22Rv1 (cell line): ENCODE results near the gene GPBAR1.

Source experiments
- CTCF ChIP-seq: fragments of 450-650 bp; IDR thresholded peaks from 2 replicates; pipeline ENCODE4 v1.5.1; 2017; ENCODE audit warnings: mild to moderate bottlenecking
- ZFX ChIP-seq: fragments of 450-650 bp; IDR thresholded peaks from 2 replicates; pipeline ENCODE4 v1.6.1; 2017; ENCODE audit warnings: antibody characterized with exemption, borderline replicate concordance

DNA sequence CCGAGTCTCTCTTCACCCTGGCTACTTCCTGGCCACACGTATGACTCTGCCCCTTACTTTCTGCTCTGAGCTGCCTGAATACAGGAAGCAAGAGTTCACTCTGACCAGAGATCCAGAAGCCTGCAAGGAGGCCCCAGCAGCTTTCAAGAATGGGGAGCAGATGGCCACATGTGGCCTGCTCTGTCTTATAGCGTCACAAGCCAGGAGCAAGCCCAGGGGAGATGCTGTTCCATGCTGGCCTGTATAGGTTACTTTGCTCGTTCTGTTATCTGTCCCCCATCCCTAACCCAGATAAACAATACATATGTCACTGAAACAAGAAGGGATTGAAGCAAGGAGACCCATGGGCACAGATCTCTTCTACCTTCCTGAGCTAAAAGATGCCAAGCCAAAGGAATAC, 13.8 kb downstream of the GPBAR1 start:
- TF ChIP-seq CTCF (no peak), ZFX (no peak)
